Measurements from ENCODE around the gene ARSG.

The ARSG gene

GRCh38 chr17:68456339-68457167 lies 165.3 kb downstream of the ARSG start:
- DNase-seq = no peak

GRCh38 chr17:68457168-68457538 lies 165.9 kb downstream of the ARSG start, which contains the start of gene WIPI1:
WIPI1 (minus strand) TSS chr17:68457496; CDS start chr17:68457421, 75 bp downstream.
- DNase-seq = no peak

- peak; percentile 98 for DNase-seq
Measured at GRCh38 chr17:68457539-68458259, 166.4 kb downstream of the ARSG start.

GRCh38 chr17:68458260-68459036 lies 167.2 kb downstream of the ARSG start:
- DNase-seq = no peak

- no peak for DNase-seq
Measured at GRCh38 chr17:68459037-68459639, 167.8 kb downstream of the ARSG start.

GRCh38 chr17:68460146-68460545 lies 168.9 kb downstream of the ARSG start:
- no peak for DNase-seq

- DNase-seq = no peak
Measured at GRCh38 chr17:68460715-68461114, 169.4 kb downstream of the ARSG start.

GRCh38 chr17:68461122-68461539 lies 169.8 kb downstream of the ARSG start:
- DNase-seq = no peak

- DNase-seq = peak; percentile 59
Measured at GRCh38 chr17:68461589-68461988, 170.3 kb downstream of the ARSG start.

GRCh38 chr17:68462381-68463210 lies 171.3 kb downstream of the ARSG start:
- peak; percentile 77 for DNase-seq

GRCh38 chr17:68463211-68464019 lies 172.1 kb downstream of the ARSG start:
- no peak for DNase-seq

GRCh38 chr17:68468334-68468733 lies 177.0 kb downstream of the ARSG start:
- no peak for DNase-seq

- no peak for DNase-seq
Measured at GRCh38 chr17:68468788-68469187, 177.5 kb downstream of the ARSG start.
